Vagina (tissue), 2 donors: ENCODE data around the gene ASXL2.

Source experiments
- CTCF ChIP-seq, 3 experiments: fragments of 450-650 bp in 2 of 3; fragments of 200-600 bp in 1 of 3; sonication (generic) in 1 of 3; IDR thresholded peaks; one replicate each; pipeline ENCODE4 v1.5.1; 2017 to 2019; ENCODE audit warnings: antibody characterized with exemption in 3 of 3, mild to moderate bottlenecking in 2 of 3, moderate library complexity in 2 of 3
- POLR2A ChIP-seq, 2 donors: fragments of 450-650 bp; IDR thresholded peaks; one replicate each; pipeline ENCODE4 v1.6.1; 2017; ENCODE audit warnings: antibody characterized with exemption in 2 of 2, mild to moderate bottlenecking in 2 of 2, moderate library complexity in 2 of 2
- POLR2AphosphoS5 ChIP-seq, 2 donors: sonication (generic); formaldehyde crosslinking; IDR thresholded peaks; one replicate each; pipeline ENCODE4 v1.9.0; 2017; ENCODE audit warnings: antibody characterized with exemption in 2 of 2, mild to moderate bottlenecking in 2 of 2, low read depth in 1 of 2; ENCODE audit not compliant: insufficient read depth in 1 of 2

GRCh38 chr2:25684577-25685473, 193.5 kb downstream of the ASXL2 start:
- TF ChIP-seq POLR2AphosphoS5 (IDR thresholded peaks at IDR 0.05; ENCODE audit: insufficient read depth in 1 of 2, low read depth in 1 of 2) = no peak
- TF ChIP-seq CTCF (IDR thresholded peaks at IDR 0.05) = no peak
- no peak for TF ChIP-seq POLR2A (IDR thresholded peaks at IDR 0.05)
